Tongue (tissue), 2 donors: ENCODE results near the gene HPGD. TPM values are rescaled to one million over a fixed set of nuclear protein-coding genes. Genes with fewer than 3 reads are reported as not detected.

Experiments
- DNase-seq: peaks from one replicate; pipeline ENCODE4 v3.0.0-alpha.2; 2015
- total RNA-seq: library from RNA; depleted of rRNA; stranded (reverse); fragments of >200 nt; gene quantifications from one replicate; pipeline ENCODE4 v1.2.3, GENCODE V29; 2014

Gene HPGD
- total RNA-seq, 1 donor from 2014 or later, result 16.7 TPM

DNA sequence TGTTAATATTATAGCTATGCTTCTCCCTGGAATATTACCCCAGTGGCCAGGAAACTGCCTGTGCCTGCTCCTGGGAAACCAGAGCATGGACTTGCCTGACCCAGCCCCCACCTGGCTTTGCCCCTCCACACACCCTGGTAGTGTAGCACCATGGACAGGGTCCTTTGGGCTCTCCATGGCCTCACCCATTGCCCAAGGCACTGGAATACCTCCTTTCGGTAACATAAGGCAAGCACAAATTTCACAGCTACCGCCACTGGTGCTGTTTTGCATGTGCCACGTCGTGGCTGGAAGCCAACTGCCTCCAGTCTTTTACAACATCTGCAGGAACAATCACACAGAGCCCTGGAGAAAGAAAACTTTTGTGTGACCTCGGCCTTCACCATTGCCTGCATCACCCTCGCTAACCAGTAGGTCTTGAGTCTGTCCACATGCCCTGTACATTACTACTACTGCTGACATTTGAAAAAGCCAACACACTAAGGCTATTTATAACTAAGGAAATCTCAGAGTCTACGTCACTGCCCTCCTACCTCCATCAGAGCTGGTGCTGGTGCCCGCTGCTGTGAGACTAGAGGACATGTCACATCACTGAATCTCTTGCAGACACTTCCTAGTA, 47.7 kb downstream of the HPGD start:
- no peak for DNase-seq

DNA sequence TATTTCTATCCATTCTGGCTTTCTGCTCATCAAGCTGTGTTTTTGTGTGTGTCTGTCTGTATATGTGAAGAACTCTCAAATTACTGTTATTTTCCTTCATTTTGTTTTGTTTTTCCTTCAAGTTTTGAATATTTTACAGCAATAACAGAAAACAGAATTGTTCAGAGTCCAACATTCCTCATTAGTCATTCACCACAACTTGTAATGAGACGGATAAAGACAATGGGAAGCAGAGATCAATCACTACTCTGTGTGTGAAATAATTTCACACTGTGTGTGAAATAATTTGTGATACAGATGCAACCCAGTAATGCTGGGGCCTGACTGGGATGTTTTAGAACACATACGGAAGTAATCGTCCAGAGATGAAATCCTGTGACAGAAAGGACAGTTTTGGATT, 55.2 kb downstream of the HPGD start:
- no peak for DNase-seq

DNA sequence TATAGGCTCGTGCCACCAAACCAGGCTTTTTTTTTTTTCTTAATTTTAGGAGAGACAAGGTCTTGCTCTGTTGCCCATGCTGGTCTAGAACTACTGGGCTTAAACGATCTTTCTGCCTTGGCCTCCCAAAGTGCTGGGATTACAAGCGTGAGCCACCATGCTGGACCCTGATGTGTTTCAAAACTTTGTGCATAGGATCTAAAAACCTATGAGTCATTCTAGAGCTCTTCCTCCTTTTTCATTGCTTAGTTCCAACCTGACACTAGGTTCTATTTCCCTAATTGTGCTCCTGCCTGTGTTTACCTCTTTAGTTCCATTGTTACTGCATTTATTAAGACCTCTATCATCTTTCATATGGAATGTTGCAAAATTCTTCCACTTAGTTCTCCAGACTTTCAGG, 57.3 kb downstream of the HPGD start:
- no peak for DNase-seq

DNA sequence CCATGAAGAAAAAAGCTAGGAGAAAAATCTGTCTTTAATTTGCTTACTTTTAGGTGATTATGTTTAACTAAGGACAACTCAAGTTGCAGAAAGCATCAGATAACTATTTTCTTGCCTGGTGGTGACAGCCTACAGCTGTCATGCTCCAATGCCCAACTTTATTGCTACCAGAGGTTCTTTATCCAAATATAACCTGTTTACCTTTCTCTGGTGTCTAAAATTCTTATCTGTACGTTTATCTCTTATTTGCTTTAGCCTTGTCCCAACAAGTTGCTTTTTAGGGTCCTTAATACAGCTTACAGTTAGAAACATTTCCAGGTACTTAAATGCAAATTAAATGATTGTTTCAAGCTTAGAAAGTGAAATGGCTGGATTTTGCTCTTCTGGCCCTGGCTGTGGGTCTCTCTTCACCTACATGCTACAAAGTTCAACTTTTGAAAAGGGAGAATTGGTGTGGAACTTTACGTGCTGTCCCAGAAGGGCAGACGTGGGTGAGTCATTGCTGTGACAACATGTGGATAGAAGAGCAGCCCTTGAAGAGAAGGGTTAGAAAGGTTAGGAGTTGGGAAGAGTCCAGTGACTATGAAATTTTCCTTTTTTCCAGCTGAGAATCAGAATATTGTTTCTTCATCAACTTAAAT, 60.7 kb downstream of the HPGD start:
- no peak for DNase-seq

DNA sequence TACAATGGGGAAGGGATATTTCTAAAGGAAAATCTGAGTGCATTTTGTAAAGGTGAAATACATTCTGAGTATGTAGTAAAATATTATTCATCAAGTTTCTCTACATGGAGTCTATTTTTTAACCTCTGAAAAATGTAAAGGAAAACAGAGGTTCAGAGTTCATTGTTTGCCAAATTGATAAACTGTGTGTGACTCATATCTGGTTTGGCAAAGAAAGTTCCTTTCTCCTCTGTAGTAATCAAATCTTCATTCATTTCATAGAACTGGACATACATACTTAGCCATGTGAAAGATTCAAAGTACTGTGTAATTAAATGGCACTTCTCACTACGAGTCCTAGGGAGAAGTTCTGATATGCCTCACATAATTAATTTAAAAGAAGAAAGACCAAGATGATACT, 61.6 kb downstream of the HPGD start:
- no peak for DNase-seq

DNA sequence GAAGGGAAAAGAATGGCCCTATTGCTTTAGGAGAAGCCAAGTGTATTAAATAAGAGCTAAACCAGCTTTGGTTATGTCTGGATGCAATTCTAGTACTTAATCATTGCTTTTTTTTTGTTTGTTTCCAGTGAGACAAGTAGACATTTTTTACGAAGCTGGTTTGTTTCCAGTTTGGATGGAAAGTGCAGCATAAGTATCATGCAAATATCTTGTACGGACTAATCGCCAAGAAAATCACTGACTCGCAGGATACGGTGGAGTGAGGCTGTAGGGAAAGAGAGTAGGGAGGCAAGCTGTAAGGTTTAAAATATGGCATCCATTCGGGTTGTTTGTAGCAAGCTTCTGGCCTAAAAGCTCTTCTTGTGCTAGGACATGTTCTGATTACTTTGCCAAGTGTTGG, 64.8 kb downstream of the HPGD start:
- DNase-seq, result no peak

DNA sequence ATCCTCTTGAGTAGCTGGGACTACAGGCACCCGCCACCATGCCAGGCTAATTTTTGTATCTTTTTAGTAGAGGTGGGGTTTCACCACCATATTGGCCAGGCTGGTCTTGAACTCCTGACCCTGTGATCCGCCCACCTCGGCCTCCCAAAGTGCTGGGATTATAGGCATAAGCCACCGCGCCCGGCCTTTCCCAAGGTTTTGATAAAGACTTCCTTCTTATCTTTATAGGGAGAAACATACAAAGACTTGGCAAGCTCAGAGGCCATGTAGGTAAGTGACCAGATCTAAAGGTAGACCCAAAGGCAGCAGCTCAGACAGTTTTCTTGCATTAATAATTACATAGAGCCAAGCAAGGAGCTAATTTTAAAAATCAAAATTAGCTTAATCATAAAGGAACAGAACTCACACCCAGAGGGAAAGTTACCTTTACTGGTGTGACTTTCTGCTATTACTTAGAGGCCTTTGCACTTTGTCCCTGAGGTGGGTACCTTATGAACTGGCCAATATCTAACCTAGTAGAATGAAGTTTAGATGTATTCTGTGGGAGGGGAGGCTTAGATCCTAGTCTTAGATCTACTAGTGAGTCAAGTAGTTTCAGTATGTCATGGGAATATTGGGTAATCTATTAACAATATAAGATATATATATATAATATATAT, 67.3 kb downstream of the HPGD start:
- no peak for DNase-seq

DNA sequence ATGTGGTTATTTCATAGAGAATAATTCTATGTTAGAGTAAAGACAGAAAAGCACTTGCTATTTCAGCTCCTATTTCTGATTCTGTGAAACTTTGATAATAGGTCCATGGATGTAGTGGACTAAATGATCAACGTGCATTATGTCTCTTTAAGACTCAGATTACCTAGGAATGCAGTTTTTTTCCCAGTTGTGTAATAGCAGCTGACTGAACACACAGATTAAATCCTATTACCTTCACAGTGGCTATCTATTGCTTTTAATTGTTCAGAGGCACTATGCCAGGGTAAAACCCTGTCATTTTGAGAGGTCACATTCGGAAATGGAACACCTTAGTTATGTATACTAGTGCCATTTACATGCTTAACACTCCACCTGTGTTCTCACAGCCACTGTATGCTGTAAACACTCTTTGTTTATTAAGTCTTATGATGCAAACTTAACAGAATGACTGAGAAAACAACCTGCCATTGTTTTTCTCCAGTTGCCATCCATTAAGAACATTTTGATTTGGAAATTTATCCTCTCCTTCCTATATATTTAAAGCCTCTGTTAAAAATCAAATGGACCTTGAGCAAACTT, 70.5 kb downstream of the HPGD start:
- DNase-seq, result no peak

DNA sequence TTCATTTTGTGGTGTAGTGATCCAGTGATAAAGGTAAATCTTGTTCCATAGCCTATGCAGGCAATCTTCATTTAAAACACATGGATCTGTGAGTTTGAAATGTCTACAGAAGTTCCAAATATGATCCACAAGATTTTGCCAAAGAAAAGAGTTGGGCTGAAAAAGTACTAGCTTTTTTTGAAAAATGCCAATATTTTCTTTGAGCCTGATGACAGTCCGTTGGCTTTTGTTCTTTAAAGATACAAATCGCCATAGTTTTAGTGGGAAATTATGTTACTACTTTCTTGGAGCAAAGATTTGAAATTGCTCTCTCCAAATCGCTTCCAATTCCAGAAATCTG, 71.5 kb downstream of the HPGD start:
- no peak for DNase-seq

DNA sequence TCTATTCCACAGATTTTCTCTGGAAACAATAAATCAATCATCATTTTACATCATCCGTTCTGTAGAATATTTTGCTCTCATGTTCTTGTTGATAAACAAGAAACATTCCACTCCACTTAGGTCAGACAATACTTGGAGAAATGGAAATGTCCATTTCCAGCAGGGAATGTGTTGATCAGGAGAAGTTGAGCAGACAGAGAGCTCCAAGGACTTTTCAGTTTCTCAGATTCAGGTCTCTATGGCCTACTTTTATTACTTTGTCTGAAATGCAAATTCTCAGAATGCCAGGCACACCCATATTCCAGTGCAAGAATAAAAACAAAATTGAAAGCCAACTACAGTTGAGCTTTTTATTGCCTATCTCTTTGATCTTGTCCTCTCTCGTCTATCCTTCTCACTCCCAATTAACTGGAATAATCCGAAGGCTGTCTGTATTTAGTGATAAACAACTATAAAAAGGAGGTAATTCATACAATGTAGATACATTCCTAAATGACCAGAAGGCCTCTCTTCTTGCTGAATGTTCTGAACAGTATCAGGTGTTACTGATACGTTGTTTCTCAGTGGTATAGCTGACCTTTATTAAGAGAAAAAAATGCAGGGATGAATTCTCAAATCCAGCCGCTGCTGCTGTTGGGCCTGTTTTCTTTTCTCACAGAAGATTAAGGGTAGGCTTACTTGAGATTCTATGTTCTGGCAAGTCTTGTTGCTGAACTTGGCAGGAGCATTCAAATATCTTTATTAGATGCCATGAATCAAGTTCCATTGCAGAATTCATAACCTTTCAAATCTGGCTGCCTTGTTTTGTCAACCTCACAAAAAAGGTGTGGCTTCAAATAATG, 72.1 kb downstream of the HPGD start:
- DNase-seq, result no peak

DNA sequence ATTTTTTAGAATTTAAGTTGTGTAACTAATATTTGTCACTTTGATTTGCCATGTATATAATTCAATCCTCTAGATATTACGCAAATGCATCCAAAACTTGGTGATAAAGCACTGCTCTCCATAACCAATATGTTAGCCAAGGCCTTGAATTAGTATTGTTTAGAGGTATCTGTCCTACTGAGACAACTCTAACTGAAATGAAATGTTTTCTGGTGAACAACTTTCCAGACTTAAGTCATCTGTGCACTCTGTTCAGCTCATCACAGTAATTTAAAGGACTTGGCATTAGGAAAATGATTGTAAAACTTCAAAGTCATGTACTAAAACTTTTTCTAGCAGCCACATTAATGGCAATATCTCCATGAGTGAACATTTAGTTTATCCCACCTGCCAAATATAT, 73.1 kb downstream of the HPGD start:
- DNase-seq, result no peak

DNA sequence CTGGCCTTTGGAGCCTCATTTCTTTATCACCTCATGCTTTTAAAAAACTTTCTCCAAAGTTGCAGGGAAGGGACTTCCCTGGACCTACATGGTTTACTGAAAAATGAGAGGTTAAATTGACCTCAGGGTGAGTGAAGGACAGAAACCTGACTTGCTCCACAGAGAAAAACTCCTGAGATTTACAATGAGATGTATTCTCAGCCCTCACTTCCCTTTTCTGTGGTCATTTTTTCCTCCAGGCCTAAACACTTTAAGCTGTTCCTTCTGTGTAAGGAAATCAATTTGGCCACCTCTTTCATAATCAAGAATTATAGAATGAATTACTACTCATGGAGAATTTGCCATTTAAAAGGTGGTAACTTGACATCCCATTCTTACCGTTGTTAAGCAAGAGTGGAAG, 77.9 kb downstream of the HPGD start:
- DNase-seq, result no peak

Other genes starting within 250 kb of the HPGD start
- gene FBXO8, start 238.8 kb downstream of the HPGD start, total RNA-seq, result 24.4 TPM
- 32.8 TPM for gene CEP44, start 238.6 kb downstream of the HPGD start, total RNA-seq